Panc1 (cell line): ENCODE data around the gene NR5A2. TPM values are rescaled to one million over a fixed set of nuclear protein-coding genes. Genes with fewer than 3 reads are reported as not detected.
A peak's percentile ranks its signal among the peaks of the same experiment; 100 is the strongest.

ENCODE experiments used
- ATAC-seq: fragments of 200-7000 bp; cut with Tn5 transposase; 2 replicates; pipeline ENCODE4 v1.9.1; 2020; ENCODE audit warnings: mild to moderate bottlenecking, moderate library complexity
- BruUV-seq: library from RNA; stranded (reverse); fragments of 400-500 nt; replicated peaks from 2 replicates; lab custom pipeline; 2021; lab: Mats Ljungman, UMichigan
- CTCF ChIA-PET: fragments of 300-600 bp; sonication (Branson Sonifier 250); formaldehyde crosslinking; loops from one replicate; lab custom pipeline; 2022; ENCODE audit warnings: antibody characterized with exemption; lab: Charles Lee
- POLR2A ChIA-PET: fragments of 300-600 bp; sonication (Branson Sonifier 250); formaldehyde crosslinking; loops from one replicate; lab custom pipeline; 2022; ENCODE audit warnings: antibody characterized with exemption; lab: Charles Lee
- DNase-seq: peaks from one replicate; pipeline ENCODE4 v3.0.0-alpha.2; 2010; ENCODE audit warnings: low read depth, low spot score
- H3K27ac ChIP-seq: 2 replicates; pipeline ENCODE4 v1.5.1; 2011; ENCODE audit warnings: mild to moderate bottlenecking, low read length, inconsistent platforms
- H3K27me3 ChIP-seq: fragments of 200-500 bp; sonication (Bioruptor generic); 2 replicates; pipeline ENCODE4 v1.6.0; 2014; ENCODE audit warnings: low read length, inconsistent platforms; ENCODE audit not compliant: control insufficient read depth, insufficient read depth
- H3K36me3 ChIP-seq: fragments of 200-500 bp; sonication (Bioruptor generic); 2 replicates; pipeline ENCODE4 v1.5.1; 2014; ENCODE audit warnings: inconsistent platforms, mild to moderate bottlenecking, low read length, moderate library complexity; ENCODE audit not compliant: control insufficient read depth, insufficient read depth
- H3K4me1 ChIP-seq: 2 replicates; pipeline ENCODE4 v1.5.1; 2011; ENCODE audit warnings: inconsistent platforms, mild to moderate bottlenecking, low read length, moderate library complexity; ENCODE audit not compliant: control insufficient read depth, insufficient read depth
- H3K4me3 ChIP-seq, 2 experiments: 2 replicates each; pipeline ENCODE4 v1.5.1; 2011 to 2012; ENCODE audit warnings: low read depth in 2 of 2, low read length in 2 of 2, mild to moderate bottlenecking in 2 of 2, inconsistent platforms in 1 of 2, moderate library complexity in 1 of 2
- H3K9me3 ChIP-seq: fragments of 200-500 bp; sonication (Bioruptor generic); 2 replicates; pipeline ENCODE4 v1.5.1; 2014; ENCODE audit warnings: low read depth, mild to moderate bottlenecking, inconsistent platforms, low read length, moderate library complexity; ENCODE audit not compliant: control insufficient read depth, insufficient read depth
- POLR2AphosphoS5 ChIP-seq: IDR thresholded peaks from 2 replicates; pipeline ENCODE4 v1.6.1; 2012; ENCODE audit warnings: mild to moderate bottlenecking, low read depth, low read length, moderate library complexity
- SIN3A ChIP-seq: IDR thresholded peaks from 2 replicates; pipeline ENCODE4 v1.6.1; 2012; ENCODE audit warnings: low read depth, mild to moderate bottlenecking, low read length, moderate library complexity, borderline replicate concordance; ENCODE audit not compliant: insufficient read depth
- TCF7L2 ChIP-seq: IDR thresholded peaks from 2 replicates; pipeline ENCODE4 v1.6.1; 2011; ENCODE audit warnings: mild to moderate bottlenecking, low read depth, low read length, inconsistent platforms
- in situ Hi-C: cut with HindIII; loops from 2 replicates; pipeline ENCODE4 v1.10.0; 2016; ENCODE audit warnings: low sequenced_read_pairs, low pct_unique_long_range_greater_than_20kb
- intact Hi-C: fragments of 100-400 bp; cut with micrococcal nuclease; formaldehyde crosslinking; loops from one replicate; pipeline ENCODE4 v1.10.0; 2022; ENCODE audit not compliant: unreplicated experiment
- total RNA-seq: library from RNA; stranded (reverse); gene quantifications from one replicate; pipeline ENCODE4 v1.2.1, GENCODE V29; 2021; ENCODE audit not compliant: unreplicated experiment
- TF ChIP-seq, protein P1 (sequence below): fragments of 450-650 bp; IDR thresholded peaks from 2 replicates; pipeline ENCODE4 v1.5.1; 2017; ENCODE audit warnings: mild to moderate bottlenecking
- TF ChIP-seq, protein P2 (sequence below), 2 experiments: IDR thresholded peaks; 2 replicates each; pipeline ENCODE4 v1.6.1; 2011 to 2012; ENCODE audit warnings: low read depth in 2 of 2, control low read depth in 1 of 2, low read length in 1 of 2, mild to moderate bottlenecking in 1 of 2, moderate library complexity in 1 of 2; ENCODE audit not compliant: insufficient read depth in 1 of 2

The NR5A2 gene
- total RNA-seq, 1 experiment from 2014 or later: 4.3 TPM

DNA sequence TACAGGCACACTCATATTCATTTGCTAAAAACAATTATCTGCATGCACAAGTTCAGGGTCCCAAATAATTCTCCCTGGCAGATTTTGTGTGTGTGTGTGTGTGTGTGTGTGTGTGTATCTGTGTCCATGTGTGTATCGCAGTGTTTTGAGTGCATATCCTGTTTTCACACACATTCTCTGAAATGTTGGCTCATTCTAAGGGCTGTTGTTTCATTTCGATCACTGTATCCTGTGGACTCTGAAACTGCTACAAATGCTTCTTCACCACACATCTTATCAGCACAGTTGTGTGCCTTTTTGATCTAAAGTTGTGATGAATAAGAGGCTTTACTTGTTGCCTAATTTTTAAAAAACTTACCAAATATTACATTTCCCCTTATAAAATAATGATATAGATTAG lies 34.6 kb downstream of the NR5A2 start:
- in situ Hi-C loops: no loop called here
- Histone ChIP-seq H3K36me3 (no peaks in the 10 kb centered on the region), H3K27me3 (no peaks in the 10 kb centered on the region), H3K4me1 (no peaks in the 10 kb centered on the region), H3K9me3 (no peaks in the 10 kb centered on the region), H3K27ac (no peak overlapping the region), H3K4me3 (no peak overlapping the region)
- TF ChIP-seq TCF7L2 (no peak), SIN3A (no peak), POLR2AphosphoS5 (no peak)
- TF ChIP-seq, protein P1, sequence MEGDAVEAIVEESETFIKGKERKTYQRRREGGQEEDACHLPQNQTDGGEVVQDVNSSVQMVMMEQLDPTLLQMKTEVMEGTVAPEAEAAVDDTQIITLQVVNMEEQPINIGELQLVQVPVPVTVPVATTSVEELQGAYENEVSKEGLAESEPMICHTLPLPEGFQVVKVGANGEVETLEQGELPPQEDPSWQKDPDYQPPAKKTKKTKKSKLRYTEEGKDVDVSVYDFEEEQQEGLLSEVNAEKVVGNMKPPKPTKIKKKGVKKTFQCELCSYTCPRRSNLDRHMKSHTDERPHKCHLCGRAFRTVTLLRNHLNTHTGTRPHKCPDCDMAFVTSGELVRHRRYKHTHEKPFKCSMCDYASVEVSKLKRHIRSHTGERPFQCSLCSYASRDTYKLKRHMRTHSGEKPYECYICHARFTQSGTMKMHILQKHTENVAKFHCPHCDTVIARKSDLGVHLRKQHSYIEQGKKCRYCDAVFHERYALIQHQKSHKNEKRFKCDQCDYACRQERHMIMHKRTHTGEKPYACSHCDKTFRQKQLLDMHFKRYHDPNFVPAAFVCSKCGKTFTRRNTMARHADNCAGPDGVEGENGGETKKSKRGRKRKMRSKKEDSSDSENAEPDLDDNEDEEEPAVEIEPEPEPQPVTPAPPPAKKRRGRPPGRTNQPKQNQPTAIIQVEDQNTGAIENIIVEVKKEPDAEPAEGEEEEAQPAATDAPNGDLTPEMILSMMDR: no peak
- TF ChIP-seq, protein P2, sequence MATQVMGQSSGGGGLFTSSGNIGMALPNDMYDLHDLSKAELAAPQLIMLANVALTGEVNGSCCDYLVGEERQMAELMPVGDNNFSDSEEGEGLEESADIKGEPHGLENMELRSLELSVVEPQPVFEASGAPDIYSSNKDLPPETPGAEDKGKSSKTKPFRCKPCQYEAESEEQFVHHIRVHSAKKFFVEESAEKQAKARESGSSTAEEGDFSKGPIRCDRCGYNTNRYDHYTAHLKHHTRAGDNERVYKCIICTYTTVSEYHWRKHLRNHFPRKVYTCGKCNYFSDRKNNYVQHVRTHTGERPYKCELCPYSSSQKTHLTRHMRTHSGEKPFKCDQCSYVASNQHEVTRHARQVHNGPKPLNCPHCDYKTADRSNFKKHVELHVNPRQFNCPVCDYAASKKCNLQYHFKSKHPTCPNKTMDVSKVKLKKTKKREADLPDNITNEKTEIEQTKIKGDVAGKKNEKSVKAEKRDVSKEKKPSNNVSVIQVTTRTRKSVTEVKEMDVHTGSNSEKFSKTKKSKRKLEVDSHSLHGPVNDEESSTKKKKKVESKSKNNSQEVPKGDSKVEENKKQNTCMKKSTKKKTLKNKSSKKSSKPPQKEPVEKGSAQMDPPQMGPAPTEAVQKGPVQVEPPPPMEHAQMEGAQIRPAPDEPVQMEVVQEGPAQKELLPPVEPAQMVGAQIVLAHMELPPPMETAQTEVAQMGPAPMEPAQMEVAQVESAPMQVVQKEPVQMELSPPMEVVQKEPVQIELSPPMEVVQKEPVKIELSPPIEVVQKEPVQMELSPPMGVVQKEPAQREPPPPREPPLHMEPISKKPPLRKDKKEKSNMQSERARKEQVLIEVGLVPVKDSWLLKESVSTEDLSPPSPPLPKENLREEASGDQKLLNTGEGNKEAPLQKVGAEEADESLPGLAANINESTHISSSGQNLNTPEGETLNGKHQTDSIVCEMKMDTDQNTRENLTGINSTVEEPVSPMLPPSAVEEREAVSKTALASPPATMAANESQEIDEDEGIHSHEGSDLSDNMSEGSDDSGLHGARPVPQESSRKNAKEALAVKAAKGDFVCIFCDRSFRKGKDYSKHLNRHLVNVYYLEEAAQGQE (IDR thresholded peaks at IDR 0.05; ENCODE audit: insufficient read depth in 1 of 2, low read depth in 2 of 2, low read length in 1 of 2): no peak
- ATAC-seq (no peak), DNase-seq (no peak)
- ChIA-PET CTCF (no interaction called here), POLR2A (no interaction called here)
- BruUV-seq: no TSS peak
- intact Hi-C loops: no loop called here

DNA sequence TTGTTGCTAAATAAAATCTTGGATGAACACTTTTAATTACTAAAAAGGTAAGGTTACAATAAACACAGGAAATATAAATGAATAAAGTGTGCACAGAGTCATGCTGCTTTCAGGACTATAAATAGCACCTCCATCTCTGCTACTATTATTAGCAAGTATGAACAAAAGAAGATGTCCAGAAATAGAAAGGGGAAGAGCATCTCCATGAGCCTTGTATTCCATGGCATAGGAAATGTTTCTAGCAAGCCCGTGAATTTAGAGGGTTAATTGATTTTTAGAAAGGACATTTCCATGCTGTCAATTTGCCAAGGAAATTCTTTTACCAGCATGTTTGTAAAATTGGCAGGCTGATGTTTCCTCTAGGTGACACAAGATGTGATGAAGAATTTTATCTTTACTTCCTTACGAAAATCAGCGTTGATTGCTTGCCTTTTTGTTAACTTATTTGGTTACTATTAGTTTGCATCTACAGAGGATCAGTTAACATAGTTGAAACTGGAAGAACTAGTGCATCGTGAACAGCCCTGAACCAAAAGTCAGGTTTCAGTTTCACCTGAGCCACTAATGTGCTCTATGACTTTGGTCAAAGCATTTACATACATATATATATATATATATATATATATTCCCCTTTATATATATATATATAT lies 45.3 kb downstream of the NR5A2 start:
- ChIA-PET POLR2A (no interaction called here), CTCF (no interaction called here)
- no peak overlapping the region for H3K27ac ChIP-seq
- H3K36me3 ChIP-seq: no peaks in the 10 kb centered on the region
- H3K4me1 ChIP-seq: peaks cover 25% of the 10 kb centered on the region
- intact Hi-C loops (no loop called here), in situ Hi-C loops (no loop called here)
- no peak for ATAC-seq
- H3K4me3 ChIP-seq: no peak overlapping the region
- DNase-seq: no peak
- no TSS peak for BruUV-seq
- no peaks in the 10 kb centered on the region for H3K9me3 ChIP-seq
- no peak for TF ChIP-seq TCF7L2
- no peaks in the 10 kb centered on the region for H3K27me3 ChIP-seq

DNA sequence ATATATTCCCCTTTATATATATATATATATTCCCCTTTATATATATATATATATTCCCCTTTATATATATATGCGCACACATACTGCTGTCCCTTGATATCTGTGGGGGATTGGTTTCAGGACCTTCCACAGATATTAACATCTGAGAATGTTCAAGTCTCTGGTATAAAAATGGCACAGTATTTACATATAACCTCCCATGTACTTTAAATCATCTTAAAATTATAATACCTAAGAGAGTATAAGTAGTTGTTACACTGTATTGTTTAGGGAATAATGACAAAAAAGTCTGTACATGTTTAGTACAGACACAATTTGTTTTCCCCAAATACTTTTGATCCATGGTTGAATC lies 45.8 kb downstream of the NR5A2 start:
- peaks cover 25% of the 10 kb centered on the region for H3K4me1 ChIP-seq
- H3K27ac ChIP-seq: peak overlapping the region; percentile 61; the same call in 1 of the 2 replicates
- no TSS peak for BruUV-seq
- no peaks in the 10 kb centered on the region for H3K27me3 ChIP-seq
- intact Hi-C loops (no loop called here), in situ Hi-C loops (no loop called here)
- DNase-seq (no peak), ATAC-seq (no peak)
- POLR2A ChIA-PET: no interaction called here
- no peaks in the 10 kb centered on the region for H3K9me3 ChIP-seq
- no peak overlapping the region for H3K4me3 ChIP-seq
- TF ChIP-seq SIN3A: no peak
- no peak for TF ChIP-seq TCF7L2
- no peak for TF ChIP-seq POLR2AphosphoS5
- TF ChIP-seq, protein P2 (IDR thresholded peaks at IDR 0.05; ENCODE audit: insufficient read depth in 1 of 2, low read depth in 2 of 2, low read length in 1 of 2): no peak
- TF ChIP-seq, protein P1: no peak
- no peaks in the 10 kb centered on the region for H3K36me3 ChIP-seq
- CTCF ChIA-PET: no interaction called here
